Right cardiac atrium (tissue), 5 donors: ENCODE data around the gene FTO. TPM values are rescaled to one million over a fixed set of nuclear protein-coding genes. Genes with fewer than 3 reads are reported as not detected.

Experiments used
- ATAC-seq, 2 donors: fragments of 200-7000 bp; cut with Tn5 transposase; one replicate each; pipeline versions ENCODE4 v1.8.0 to v1.9.1; 2020; ENCODE audit warnings: moderate library complexity in 2 of 2, mild to moderate bottlenecking in 1 of 2
- DNase-seq, 3 donors: peaks; one replicate each; pipeline ENCODE4 v3.0.0-alpha.2; 2020
- H3K27ac ChIP-seq: one replicate; pipeline ENCODE4 v1.5.1; 2013; ENCODE audit warnings: mild to moderate bottlenecking, low read length, control low read depth, moderate library complexity
- H3K27me3 ChIP-seq: one replicate; pipeline ENCODE4 v1.6.1; 2013; ENCODE audit not compliant: control insufficient read depth, insufficient read depth
- H3K4me1 ChIP-seq: one replicate; pipeline ENCODE4 v1.6.1; 2013; ENCODE audit warnings: low read length; ENCODE audit not compliant: control insufficient read depth, insufficient read depth
- H3K4me3 ChIP-seq: one replicate; pipeline ENCODE4 v1.5.1; 2013; ENCODE audit warnings: low read length, control low read depth
- H3K9me3 ChIP-seq: one replicate; pipeline ENCODE4 v1.6.1; 2013; ENCODE audit warnings: low read length; ENCODE audit not compliant: control insufficient read depth
- WGBS: extraction: QIAGEN DNeasy Blood & Tissue Kit; methylation state at CpG from one replicate; pipeline ENCODE4 v1.1.7; 2013; 5-methylcytosine and 5-hydroxymethylcytosine counted together
- intact Hi-C, 4 donors: fragments of 100-400 bp; cut with DNase I; formaldehyde crosslinking; loops; one replicate each; pipeline versions ENCODE4 v1.11.0 to v1.14.0; 2022 to 2023
- polyA plus RNA-seq: library from polyadenylated mRNA; stranded (reverse); fragments of 200-250 nt; gene quantifications from one replicate; pipeline ENCODE4 v1.2.3, GENCODE V29; 2013
- total RNA-seq, 4 donors: library from RNA; stranded (reverse); fragmentation: NEBNext Ultra II Directional; extraction: Animal tissue kit (Norgen Biotek cat#: 25700); gene quantifications; one replicate each; pipeline ENCODE4 v1.2.1, GENCODE V29; 2021
- donor health status: healthy with polysubstance abuse.
- donor health status: DM: no; HTN: yes; CAD: no.
- donor health status: DM: no; HTN: no; CAD: no.
- donor health status: DM: no; HTN: yes; CAD: no; lungs with severe emphysema.
- donor health status: DM: yes; HTN: yes; CAD: no.

Gene FTO
- total and polyA plus RNA-seq, 5 donors, result 21.9 to 86.3 (median 78.2) TPM

DNA sequence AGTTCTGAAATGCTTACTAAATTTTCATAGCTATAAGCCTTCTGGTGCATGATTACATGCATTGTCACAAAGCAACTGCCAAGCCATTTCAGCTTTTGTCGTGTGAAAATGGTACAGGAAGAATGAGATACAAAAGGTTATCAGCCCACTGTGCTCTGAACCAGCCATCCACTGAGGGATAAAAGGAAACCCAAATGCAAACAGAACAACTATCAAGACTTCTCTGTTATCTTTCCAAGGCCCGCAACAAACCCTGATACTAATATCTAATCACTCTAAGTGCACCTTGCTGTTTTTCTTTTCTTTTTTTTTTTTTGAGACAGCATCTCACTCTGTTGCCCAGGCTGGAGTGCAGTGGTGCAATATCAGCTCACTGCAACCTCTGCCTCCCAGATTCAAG is 109.0 kb downstream of the FTO start:
- H3K27me3 ChIP-seq, result no peaks in the 10 kb centered on the region
- H3K9me3 ChIP-seq, result no peaks in the 10 kb centered on the region
- no peak overlapping the region for H3K27ac ChIP-seq
- 42% methylated on average over 2 of the region's 2 CpGs for WGBS
- DNase-seq (no peak), ATAC-seq (no peak)
- no peaks in the 10 kb centered on the region for H3K4me1 ChIP-seq
- intact Hi-C loops, result no loop called here
- H3K4me3 ChIP-seq, result no peak overlapping the region

DNA sequence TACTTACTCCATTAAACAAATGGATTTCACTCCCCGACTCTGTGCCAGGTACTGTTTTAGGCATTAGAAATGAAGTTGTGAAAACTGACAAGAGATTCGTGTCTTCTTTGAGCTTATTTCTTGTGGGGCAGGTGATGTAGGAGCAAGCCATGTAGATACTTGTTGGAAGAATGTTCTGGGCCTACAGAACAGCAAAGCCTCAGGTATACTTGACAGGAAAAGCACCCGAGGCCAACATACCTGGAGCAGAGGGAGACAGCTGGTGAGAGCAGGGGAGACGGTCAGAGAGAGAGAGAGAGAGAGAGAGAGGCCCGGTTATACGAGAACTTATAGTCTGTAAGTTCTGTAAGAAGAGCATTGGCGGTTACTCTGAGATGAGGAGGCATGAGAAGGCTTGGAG is 110.8 kb downstream of the FTO start:
- 97% methylated on average over 7 of the region's 7 CpGs for WGBS
- Histone ChIP-seq H3K4me3 (no peak overlapping the region), H3K27ac (no peak overlapping the region), H3K9me3 (no peaks in the 10 kb centered on the region), H3K4me1 (no peaks in the 10 kb centered on the region), H3K27me3 (no peaks in the 10 kb centered on the region)
- intact Hi-C loops, result no loop called here
- ATAC-seq (no peak), DNase-seq (no peak)

DNA sequence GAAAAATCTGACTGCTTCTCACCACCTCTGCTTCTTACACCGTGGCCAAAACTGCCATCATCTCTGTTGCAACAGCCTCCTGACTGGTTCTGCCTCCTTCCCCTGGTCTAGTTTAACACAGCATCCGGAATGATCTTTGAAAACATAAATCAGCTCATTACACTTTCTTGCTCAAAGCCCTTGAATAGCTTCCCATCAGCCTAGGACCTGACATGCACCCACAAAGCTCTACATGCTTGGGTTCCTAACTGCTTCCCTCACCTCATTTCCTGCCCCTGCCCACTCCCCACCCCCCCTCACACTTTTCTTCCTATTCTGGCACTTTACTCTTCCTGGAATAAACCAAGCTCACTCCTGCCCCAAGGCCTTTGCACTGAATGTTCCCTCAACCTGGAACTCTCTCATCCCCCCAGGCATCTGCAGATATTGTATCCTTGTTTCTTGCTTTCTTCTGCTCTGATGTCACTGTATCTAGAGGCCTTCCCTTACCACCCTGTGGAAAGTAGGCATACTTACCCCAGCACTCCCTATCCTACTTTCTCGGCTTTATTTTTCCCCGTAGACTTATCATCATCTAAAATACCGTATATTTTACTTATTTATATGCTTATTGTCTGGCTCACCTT is 112.4 kb downstream of the FTO start:
- ATAC-seq (no peak), DNase-seq (no peak)
- WGBS, result 88% methylated on average over 5 of the region's 5 CpGs
- Histone ChIP-seq H3K9me3 (no peaks in the 10 kb centered on the region), H3K27ac (no peak overlapping the region), H3K27me3 (no peaks in the 10 kb centered on the region), H3K4me1 (no peaks in the 10 kb centered on the region), H3K4me3 (no peak overlapping the region)
- intact Hi-C loops, result no loop called here

DNA sequence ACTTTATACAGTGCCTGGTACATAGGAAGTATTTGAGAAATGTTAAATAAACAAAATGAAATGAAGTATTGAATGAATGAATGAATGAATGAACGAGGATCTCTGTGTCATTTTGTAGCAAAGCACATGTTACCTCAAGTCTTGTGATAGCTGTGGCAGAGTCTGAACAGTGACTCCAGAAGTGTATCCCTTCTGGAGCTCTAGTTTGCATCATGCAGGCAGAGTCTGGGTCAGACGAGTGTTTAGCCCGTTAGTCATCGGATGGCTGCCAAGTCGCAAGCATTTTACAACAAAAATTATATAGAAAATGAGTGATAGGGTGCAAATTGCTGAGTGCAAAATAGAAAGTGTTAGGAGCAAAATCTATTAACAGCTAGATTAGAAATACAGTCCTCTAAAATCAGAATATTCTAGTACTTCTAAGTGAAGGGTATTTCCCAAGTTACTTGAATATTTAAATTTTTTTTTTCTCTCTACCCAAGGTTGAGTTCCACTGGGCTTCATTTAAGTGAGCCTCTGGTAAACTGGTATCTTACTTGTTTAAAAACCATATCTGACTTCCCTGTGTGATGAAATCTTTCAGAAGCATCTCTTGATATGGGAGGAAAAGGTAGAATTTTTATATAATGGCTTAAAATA is 113.3 kb downstream of the FTO start:
- peaks cover 2% of the 10 kb centered on the region for H3K4me1 ChIP-seq
- DNase-seq (no peak), ATAC-seq (no peak)
- intact Hi-C loops, result no loop called here
- H3K4me3 ChIP-seq, result no peak overlapping the region
- WGBS, result 85% methylated on average over 5 of the region's 5 CpGs
- H3K9me3 ChIP-seq, result no peaks in the 10 kb centered on the region
- no peaks in the 10 kb centered on the region for H3K27me3 ChIP-seq
- H3K27ac ChIP-seq, result no peak overlapping the region

DNA sequence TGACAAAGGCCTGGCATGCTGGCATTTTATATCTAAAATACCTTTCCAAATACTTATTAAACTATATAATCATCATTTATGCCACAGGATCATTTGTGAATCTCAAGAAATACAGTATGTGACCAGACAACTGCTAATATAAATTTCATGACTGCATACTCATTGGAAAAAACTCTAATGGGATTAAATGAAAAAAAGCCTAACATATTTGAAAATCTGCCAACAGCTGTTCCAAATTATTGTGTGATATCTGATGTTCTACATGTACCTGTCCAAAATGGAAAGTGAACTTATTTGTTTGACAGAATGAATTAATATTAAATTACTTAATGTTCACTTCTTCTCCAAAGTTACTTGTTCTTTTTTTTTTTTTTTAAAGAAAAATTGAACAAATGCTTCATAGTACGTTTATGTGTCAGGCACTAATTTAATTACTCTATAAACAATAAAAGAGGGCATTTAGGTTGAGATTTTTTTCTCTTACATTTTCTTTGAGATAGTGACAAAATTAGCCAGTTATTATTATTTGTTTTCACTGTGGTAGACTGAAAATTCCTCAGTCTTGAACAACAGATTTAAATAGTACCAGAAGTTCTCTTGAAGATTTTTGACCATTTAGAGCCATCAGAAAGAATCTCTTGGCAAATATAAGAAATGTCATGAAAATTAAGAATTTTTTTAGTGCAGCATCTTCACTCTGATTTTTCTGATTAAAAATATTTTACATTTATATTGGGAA is 114.0 kb downstream of the FTO start:
- no peaks in the 10 kb centered on the region for H3K27me3 ChIP-seq
- H3K27ac ChIP-seq, result no peak overlapping the region
- no peak for ATAC-seq
- no peak overlapping the region for H3K4me3 ChIP-seq
- no peak for DNase-seq
- WGBS, result 85% methylated on average over 1 of the region's 1 CpG
- H3K9me3 ChIP-seq, result no peaks in the 10 kb centered on the region
- peaks cover 2% of the 10 kb centered on the region for H3K4me1 ChIP-seq
- intact Hi-C loops, result no loop called here

DNA sequence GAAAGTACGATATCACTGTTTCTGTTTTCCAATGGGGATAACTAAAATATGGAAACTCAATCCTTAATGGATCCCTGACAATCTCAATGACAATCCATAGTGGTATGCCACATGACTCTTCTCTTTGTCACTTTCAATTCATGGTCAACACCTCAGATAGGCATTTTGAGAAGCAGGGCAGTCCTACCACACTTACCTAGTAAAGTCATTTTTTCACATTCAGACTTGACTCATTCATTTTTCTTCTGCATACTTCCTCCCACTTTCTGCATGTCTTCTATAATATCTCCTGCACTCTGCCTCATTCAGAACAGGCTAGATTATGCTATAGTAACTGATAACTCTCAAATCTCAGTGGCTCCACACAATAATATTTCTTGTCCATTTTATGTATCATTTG is 117.5 kb downstream of the FTO start:
- H3K4me3 ChIP-seq, result no peak overlapping the region
- H3K27me3 ChIP-seq, result no peaks in the 10 kb centered on the region
- ATAC-seq (no peak), DNase-seq (no peak)
- H3K4me1 ChIP-seq, result peaks cover 4% of the 10 kb centered on the region
- intact Hi-C loops, result no loop called here
- no peaks in the 10 kb centered on the region for H3K9me3 ChIP-seq
- no peak overlapping the region for H3K27ac ChIP-seq
- WGBS, result 94% methylated on average over 1 of the region's 1 CpG

DNA sequence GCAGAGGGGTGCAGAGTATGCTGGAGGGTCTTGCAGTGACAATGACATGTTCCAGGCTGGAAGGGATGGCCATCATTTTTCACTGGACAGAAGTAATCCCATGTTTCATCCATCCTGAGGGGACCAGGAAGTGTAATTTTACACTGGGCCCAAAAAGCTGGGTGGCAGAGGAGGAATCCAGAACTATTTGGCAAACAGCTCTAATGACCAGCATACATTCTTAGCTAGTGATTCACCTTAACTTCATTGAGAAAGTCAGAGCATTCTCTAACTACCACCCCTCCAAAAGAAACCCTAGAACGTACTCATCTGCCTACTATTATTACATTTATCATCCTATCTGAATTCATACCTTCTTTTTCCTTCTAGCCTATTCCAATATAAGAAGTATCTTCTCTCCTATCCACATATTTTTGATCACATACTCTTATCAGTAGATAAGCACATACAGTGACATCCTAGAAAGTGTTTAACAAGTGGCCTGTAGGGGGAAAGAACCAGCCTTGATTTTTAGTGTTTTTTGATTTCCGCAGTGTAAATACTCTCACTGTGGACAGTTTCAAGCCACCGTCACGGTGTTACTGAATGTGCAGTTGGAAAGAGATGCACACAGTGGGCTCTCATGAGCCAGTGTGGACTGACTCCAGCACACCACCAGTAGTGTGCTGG is 118.1 kb downstream of the FTO start:
- no peaks in the 10 kb centered on the region for H3K27me3 ChIP-seq
- peaks cover 4% of the 10 kb centered on the region for H3K4me1 ChIP-seq
- no peak overlapping the region for H3K27ac ChIP-seq
- intact Hi-C loops, result no loop called here
- H3K9me3 ChIP-seq, result no peaks in the 10 kb centered on the region
- no peak overlapping the region for H3K4me3 ChIP-seq
- no peak for ATAC-seq
- 82% methylated on average over 4 of the region's 4 CpGs for WGBS
- no peak for DNase-seq

DNA sequence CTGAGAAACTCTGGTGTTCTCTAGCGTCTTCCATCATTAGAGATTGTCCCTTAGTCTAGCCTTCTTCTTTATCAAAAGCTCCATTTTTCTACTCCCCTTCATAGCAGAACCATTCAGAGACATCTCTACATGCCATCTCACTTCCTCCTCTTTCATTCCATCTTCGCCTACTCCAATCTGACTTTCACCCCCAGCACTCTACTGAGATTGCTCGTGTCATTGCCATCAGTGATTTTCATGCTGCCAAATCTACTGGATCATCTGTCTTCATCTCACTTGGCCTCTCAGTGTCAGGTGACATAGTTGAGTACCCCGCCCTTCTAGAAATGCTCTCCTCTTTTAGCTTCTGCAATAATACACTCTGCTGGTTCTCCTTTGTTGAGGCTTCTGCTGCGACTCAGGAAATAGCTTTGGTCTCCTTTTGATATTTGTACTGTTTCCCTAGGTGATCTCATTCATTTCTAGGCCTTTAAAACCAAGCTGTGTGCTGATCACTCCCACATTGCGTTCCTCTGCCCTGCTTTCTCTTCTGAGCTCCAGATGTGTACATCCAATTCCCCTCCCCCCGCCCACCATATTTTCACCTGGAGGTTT is 119.1 kb downstream of the FTO start:
- no peak overlapping the region for H3K27ac ChIP-seq
- intact Hi-C loops, result no loop called here
- ATAC-seq (no peak), DNase-seq (no peak)
- H3K9me3 ChIP-seq, result no peaks in the 10 kb centered on the region
- WGBS, result 84% methylated on average over 7 of the region's 7 CpGs
- H3K4me1 ChIP-seq, result peaks cover 4% of the 10 kb centered on the region
- no peak overlapping the region for H3K4me3 ChIP-seq
- no peaks in the 10 kb centered on the region for H3K27me3 ChIP-seq

DNA sequence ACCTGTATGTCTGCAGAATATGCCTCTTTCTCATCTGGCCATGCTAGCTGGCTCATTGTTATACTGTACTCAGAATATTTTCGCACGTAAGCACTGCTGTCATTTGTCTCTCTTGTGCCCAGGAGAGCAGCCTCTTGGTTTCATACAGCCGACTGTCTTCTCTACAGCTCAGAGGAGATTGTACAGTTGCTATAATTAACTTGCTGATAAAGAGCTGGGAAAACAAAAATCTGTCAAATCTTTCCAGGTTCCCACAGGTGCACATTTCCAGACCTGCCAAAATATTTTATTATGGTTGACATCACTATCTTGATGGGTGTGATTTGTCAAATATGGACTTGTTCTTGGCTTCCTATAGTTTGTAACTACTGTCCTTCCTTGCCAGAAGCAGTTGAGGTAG is 122.7 kb downstream of the FTO start:
- Histone ChIP-seq H3K27me3 (no peaks in the 10 kb centered on the region), H3K27ac (no peak overlapping the region), H3K9me3 (no peaks in the 10 kb centered on the region), H3K4me3 (no peak overlapping the region), H3K4me1 (peaks cover 4% of the 10 kb centered on the region)
- DNase-seq, result no peak
- ATAC-seq, result no peak
- WGBS, result 42% methylated on average over 3 of the region's 3 CpGs
- intact Hi-C loops, result no loop called here

DNA sequence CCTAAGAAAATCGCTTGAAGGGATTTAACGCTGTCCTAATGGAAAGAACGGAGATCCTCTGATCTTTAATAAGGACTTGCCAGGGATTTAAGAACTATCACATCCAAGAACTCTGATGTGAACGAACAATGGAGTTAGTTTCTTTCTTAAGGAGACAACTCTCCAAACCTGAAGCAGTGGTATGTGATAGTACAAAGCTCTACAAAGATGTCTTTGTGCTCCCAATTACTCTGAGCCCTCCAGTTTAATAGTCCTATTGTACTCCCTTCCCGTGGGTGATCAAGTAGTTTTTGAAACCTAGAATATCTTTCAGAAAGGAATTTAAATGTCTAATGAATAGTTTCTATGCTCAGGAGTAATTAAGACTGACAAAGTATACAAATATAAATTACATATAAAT is 123.8 kb downstream of the FTO start:
- 68% methylated on average over 5 of the region's 5 CpGs for WGBS
- Histone ChIP-seq H3K9me3 (no peaks in the 10 kb centered on the region), H3K27ac (no peak overlapping the region), H3K4me3 (no peak overlapping the region), H3K27me3 (no peaks in the 10 kb centered on the region), H3K4me1 (peaks cover 3% of the 10 kb centered on the region)
- intact Hi-C loops, result no loop called here
- ATAC-seq, result no peak
- DNase-seq, result no peak
